ENCODE results near the gene TMEM9. TPM values are rescaled to one million over a fixed set of nuclear protein-coding genes. Genes with fewer than 3 reads are reported as not detected.

The TMEM9 gene
- polyA plus RNA-seq, 3 donors, result 33.8 to 43.7 (median 36.4) TPM

DNA sequence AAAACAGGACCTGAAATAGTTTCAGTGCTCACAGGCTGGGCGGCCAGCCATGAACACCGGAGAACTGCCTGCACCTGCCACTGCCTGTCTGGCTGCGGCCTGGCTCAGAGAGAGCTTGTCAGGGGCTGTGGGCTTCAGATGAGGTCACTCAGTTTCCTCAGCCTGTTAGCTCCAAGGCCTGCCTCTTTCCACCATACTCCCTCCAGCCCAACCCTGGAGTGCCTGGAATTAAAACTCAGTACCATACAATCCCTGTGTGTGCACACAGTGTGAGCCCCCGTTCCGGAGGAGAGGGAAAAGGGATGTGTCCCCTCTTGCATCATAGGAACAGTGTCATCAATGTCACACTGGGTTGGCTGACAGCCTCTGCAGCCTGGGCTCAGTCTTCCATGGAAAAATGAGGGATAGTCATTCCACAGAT lies 58.2 kb downstream of the TMEM9 start:
- 74 to 88% (median 80%) methylated on average over 5 of the region's 5 CpGs for WGBS, 3 donors
- H3K27ac ChIP-seq (ENCODE audit: low read depth, low read length), result no peak overlapping the region

DNA sequence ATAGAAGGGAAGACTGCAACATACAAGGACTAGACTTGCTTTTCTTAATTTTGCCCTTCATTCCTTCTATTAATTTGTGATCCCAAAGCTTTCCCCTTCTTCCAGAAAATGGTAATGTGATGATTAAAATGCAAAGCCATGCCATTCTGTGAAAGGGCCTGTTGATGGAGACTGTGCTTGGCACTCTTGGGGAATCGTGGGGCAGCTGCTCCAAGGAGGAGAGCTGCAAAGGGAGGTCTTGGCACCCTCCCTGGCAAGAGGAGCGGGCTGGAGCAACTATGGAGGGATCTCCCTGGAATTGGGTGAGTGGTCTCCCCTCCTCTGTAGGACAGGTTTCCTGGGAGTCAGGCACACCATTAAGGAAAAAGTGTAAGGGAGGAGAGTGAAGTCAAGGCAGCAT lies 58.7 kb downstream of the TMEM9 start:
- 88 to 98% (median 94%) methylated on average over 2 of the region's 2 CpGs for WGBS, 3 donors
- H3K27ac ChIP-seq (ENCODE audit: low read depth, low read length), result no peak overlapping the region

DNA sequence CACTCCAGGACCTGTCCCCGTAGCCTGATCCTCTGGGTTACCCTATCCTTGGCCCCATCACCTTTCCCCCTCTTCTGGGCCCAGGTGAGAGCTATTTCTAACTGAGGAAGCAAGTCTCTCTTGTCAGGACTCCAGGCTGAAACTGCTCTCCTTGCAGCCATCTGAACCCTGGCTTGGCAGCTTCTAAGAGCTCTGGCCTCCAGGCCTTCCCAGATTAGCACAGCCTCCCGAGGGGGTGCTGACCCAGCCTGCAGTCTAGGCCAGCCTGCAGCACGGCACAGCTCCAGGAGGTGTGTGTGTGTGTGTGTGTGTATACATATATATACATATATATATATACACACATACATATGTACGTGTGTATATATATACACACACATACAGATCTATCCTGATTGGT lies 59.4 kb downstream of the TMEM9 start:
- 65 to 83% (median 82%) methylated on average over 4 of the region's 4 CpGs for WGBS, 3 donors
- no peak overlapping the region for H3K27ac ChIP-seq (ENCODE audit: low read depth, low read length)

DNA sequence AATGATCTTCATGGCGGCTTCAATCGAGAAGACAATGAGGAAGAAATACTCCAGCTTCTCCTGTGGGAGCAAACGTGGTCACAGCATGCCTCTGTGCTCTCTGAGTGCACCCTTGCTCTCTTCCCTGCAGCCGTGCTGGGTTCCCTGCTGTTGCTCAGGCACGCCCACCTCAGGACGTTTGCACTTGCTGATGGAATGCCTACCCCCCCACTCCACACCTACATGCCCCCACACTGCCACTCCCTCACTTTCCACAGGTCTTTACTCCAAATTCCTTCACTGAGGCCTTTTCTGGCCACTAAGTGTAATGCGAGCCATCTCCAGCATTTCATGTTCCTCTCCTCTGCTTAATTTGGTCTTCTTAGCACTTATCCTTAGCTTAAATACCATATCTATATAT lies 60.3 kb downstream of the TMEM9 start:
- WGBS, 3 donors, result 77 to 85% (median 84%) methylated on average over 7 of the region's 7 CpGs
- no peak overlapping the region for H3K27ac ChIP-seq (ENCODE audit: low read depth, low read length)

DNA sequence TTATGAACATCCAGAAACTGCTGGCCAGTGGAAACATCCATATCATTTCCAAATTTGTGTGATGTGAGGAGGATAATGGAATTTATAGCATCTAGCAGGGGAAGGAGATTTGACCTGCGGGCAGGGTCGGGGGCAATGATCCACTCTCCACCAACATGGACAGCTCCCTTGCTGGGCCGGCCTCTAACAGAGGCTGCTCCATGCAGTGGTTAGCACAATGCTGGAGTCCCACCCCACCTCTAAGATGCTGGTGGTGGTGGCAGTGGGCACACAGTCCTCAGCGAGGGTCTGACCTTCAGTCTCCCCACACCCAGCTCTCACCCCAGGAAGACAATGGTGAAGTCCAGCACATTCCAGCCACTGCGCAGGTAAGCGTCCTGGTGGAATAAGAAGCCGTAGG lies 60.7 kb downstream of the TMEM9 start:
- H3K27ac ChIP-seq (ENCODE audit: low read depth, low read length), result no peak overlapping the region
- 87 to 96% (median 92%) methylated on average over 7 of the region's 7 CpGs for WGBS, 3 donors

DNA sequence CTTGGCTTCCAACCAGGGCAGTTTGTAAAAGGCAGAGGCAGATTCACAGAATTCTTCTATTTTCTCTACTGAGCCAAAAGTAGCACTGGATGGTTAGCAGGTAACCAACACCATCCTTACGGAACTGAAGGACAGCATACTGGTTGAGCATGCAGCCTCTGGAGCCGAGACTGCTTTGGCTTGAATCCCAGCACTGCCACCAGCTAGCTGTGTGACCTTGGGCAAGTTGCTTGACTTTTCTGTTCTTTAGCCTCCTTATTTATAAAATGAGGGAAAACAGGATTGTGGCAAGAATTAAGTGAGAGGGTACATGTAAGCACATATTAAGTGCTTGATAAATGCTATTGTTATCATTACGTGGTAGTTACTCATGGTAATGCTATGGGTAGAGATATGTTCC lies 61.5 kb downstream of the TMEM9 start:
- 64 to 91% (median 91%) methylated on average over 3 of the region's 3 CpGs for WGBS, 3 donors
- no peak overlapping the region for H3K27ac ChIP-seq (ENCODE audit: low read depth, low read length)

DNA sequence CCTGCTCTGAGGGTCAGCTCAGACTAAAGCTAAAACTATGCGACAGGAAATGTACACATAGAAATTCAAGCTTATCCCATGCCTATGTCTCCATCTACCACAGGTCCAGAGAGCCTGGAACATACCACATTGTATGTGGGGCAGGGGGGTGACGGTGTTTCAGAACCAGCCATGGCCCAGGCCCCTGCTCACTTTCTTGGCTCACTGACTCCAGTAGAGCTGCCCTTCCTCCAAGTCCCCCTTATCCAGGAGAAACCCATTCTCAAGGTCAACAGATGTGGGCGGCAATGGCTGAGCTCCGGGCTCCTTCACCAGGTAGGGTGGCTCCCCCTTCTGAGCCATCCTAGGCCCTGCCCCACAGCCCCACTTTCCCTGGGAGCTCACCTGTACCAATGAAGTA lies 63.0 kb downstream of the TMEM9 start:
- H3K27ac ChIP-seq (ENCODE audit: low read depth, low read length), result no peak overlapping the region
- WGBS, 3 donors, result 74 to 99% (median 93%) methylated on average over 4 of the region's 4 CpGs

DNA sequence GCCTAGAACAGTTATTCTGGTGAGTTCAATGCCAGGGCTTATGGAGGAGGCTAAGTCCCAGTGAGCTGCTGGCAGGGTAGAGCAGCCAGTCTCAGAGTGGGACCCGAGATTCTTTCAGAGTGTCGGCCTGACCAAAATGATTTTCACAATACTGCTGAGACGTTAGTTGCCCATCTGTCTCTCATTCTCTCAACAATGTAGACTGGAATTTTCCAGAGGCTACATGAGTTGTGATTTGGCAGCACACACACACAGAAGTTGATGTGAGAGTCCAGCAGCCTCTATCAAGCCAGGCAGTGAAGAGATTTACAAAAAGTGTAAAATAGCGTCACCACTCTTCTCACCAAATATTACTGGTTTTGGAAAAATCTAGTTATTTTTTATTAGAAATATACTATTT lies 63.7 kb downstream of the TMEM9 start:
- 83 to 91% (median 83%) methylated on average over 4 of the region's 4 CpGs for WGBS, 3 donors
- H3K27ac ChIP-seq (ENCODE audit: low read depth, low read length), result no peak overlapping the region

DNA sequence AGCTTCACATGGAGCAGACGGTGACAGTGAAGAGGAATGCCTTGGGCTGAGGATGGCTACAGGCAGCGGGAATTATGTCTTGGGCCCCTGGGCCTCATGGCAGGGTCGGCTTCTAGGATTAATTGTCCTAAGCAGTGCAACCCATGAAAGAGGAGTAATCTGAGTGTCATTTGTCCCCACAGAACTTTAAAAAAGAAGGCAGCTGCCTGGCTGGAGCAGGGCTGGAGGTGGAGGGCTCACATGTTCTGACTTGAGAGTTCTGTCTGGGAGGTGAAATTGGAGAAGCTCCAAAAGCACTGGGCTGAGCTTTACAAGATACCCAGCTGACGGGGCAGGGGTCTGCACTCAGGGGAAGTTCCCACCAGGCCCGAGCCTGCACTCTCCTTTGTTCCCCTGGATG lies 64.7 kb downstream of the TMEM9 start:
- 84 to 91% (median 88%) methylated on average over 5 of the region's 5 CpGs for WGBS, 3 donors

DNA sequence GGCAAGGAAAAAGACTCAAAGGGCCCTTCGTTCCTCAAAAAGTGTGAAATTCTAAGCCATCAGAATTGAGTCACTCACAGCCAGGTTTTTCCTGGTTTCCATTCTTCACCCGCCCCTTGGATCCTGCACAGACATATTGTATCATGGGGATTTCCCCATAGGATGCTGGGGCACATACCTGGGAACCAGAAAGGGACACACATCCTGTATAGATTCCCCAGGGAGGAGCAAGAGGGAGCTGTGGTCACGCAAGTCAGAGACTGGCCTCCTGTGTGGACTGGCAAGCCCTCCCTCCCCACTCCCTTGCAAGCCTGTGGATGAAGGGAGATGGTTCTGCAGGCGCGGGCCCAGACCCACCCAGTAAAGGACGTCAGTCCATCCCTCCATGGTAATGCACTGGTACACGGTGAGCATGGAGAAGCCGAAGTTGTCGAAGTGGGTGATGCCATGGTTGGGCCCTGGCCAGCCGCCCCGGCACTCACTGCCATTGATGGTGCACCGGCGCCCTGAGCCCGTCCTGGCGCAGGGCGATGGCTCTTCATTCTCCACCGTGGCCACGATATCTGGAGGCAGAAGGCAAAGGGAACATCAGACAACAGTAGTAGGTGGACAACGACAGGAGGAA lies 65.3 kb downstream of the TMEM9 start:
- WGBS, 3 donors, result 93 to 96% (median 93%) methylated on average over 19 of the region's 19 CpGs
- no peak overlapping the region for H3K27ac ChIP-seq (ENCODE audit: low read depth, low read length)

More for the DNA sequence above, 64.7 kb downstream of the TMEM9 start:
- no peak overlapping the region for H3K27ac ChIP-seq (ENCODE audit: low read depth, low read length)

DNA sequence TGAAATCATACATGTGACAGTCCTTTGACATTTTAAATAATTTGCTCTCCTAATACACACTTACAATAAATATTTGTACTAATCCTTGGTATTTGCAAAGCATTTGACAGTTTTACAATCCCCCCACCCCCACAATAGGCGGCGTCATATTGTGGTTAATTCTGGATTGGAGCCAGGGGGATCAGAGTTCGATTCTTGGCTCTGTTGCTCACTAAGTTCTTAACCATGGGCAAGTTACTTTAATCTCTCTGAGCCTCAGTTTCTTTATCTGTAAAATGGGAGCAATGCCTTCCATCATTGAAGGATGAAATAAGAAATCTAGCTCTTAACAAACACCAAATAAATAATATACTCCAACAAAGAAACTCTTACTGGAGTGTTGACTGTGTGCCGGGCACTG lies 65.9 kb downstream of the TMEM9 start:
- 56 to 57% (median 57%) methylated on average over 4 of the region's 4 CpGs for WGBS, 3 donors
- no peak overlapping the region for H3K27ac ChIP-seq (ENCODE audit: low read depth, low read length)

DNA sequence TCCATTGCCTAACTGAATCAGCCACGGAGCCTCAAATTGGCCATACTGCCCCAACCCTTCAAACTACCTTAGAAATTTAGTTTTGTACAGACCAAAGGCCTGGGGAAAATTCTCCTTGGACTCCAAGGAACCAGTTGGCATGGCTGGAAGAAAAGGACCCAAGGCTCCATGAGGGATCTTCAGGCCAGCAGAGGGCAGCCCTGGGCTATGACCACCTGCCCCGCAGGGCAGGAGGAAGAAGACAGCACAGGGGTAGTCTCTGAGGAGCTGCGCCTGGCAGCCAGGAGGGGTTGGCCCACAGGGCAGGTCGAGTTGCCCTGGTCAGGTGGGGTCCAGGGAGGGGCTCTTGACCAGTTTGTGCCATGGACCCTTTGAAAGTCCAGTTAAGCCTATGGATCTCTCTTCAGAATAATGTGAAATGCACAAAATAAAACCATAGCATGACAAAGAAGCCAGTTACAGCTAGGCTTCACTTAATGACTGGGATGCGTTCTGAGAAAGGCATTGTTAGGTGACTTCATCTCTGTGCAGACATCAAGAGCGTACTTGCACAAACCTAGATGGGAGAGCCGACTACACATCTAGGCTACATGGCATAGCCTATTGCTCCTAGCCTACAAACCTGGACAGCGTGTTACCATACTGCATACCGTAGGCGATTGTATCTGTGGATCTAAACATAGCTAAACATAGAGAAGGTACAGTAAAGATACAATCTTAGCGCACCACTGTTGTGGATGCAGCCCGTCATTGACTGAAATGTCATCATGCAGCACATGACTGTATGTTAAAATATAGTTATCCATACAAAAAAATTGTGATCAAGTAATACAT lies 68.2 kb downstream of the TMEM9 start:
- no peak overlapping the region for H3K27ac ChIP-seq (ENCODE audit: low read depth, low read length)
- WGBS, 3 donors, result 65 to 78% (median 76%) methylated on average over 12 of the region's 12 CpGs

Other genes with a start within 250 kb of the TMEM9 start
- gene KIF21B, start 130.8 kb downstream of the TMEM9 start, polyA plus RNA-seq, result 1 to 10 TPM in 2 of 3 donors, under 1 TPM in 1; 0.46 to 1.2 (median 1.1) TPM
- under 1 TPM in 2 of 3 donors, not detected in 1; under 0.01 to 0.02 TPM for gene CACNA1S, start 42.0 kb downstream of the TMEM9 start, polyA plus RNA-seq
- gene ASCL5, start 27.3 kb downstream of the TMEM9 start, polyA plus RNA-seq, result under 1 TPM in 1 of 3 donors, not detected in 2; 0.76 TPM
- gene IGFN1, start 36.4 kb upstream of the TMEM9 start, polyA plus RNA-seq, result 10 to 100 TPM in 1 of 3 donors, under 1 TPM in 2; 0.06 to 13.3 (median 0.11) TPM
- 1 to 10 TPM in 2 of 3 donors, under 1 TPM in 1; 0.64 to 6.5 (median 6.2) TPM for gene PKP1, start 129.0 kb upstream of the TMEM9 start, polyA plus RNA-seq
- 10 to 100 TPM in 1 of 3 donors, 1 to 10 TPM in 1, under 1 TPM in 1; 0.91 to 23.8 (median 1.1) TPM for gene TNNT2, start 223.2 kb upstream of the TMEM9 start, polyA plus RNA-seq
- 10 to 100 TPM in 1 of 3 donors, 1 to 10 TPM in 2; 1.8 to 23.0 (median 3.9) TPM for gene LAD1, start 244.8 kb upstream of the TMEM9 start, polyA plus RNA-seq